ENCODE measurements around the gene CACNA2D3. TPM values are rescaled to one million over a fixed set of nuclear protein-coding genes. Genes with fewer than 3 reads are reported as not detected.

The CACNA2D3 gene
- total RNA-seq, 6 donors from 2014 or later: 2.9 to 16.8 (median 4.9) TPM

- Histone ChIP-seq H3K27ac (no peak overlapping the region), H3K4me3 (no peak overlapping the region), H3K9me3 (no peaks in the 10 kb centered on the region), H3K27me3 (no peaks in the 10 kb centered on the region), H3K36me3 (no peaks in the 10 kb centered on the region), H3K4me1 (no peaks in the 10 kb centered on the region)
- 56 to 76% methylated on average over 12 of the region's 12 CpGs for WGBS, 2 donors
- ATAC-seq (ENCODE audit: low FRiP score in 2 of 2) (no peak), DNase-seq (no peak)
- TF ChIP-seq POLR2AphosphoS5 (IDR thresholded peaks at IDR 0.05): no peak
Measured at GRCh38 chr3:54600441-54601204, 478.3 kb downstream of the CACNA2D3 start.

GRCh38 chr3:54604495-54604894 lies 482.1 kb downstream of the CACNA2D3 start:
- DNase-seq (no peak), ATAC-seq (ENCODE audit: low FRiP score in 2 of 2) (no peak)
- WGBS, 2 donors: 81 to 91% methylated on average over 4 of the region's 4 CpGs
- H3K27me3 ChIP-seq: no peaks in the 10 kb centered on the region
- no peaks in the 10 kb centered on the region for H3K9me3 ChIP-seq
- no peak overlapping the region for H3K4me3 ChIP-seq
- no peaks in the 10 kb centered on the region for H3K36me3 ChIP-seq
- H3K4me1 ChIP-seq: no peaks in the 10 kb centered on the region
- H3K27ac ChIP-seq: no peak overlapping the region
- no peak for TF ChIP-seq POLR2A (IDR thresholded peaks at IDR 0.05)
- no peak for TF ChIP-seq POLR2AphosphoS5 (IDR thresholded peaks at IDR 0.05)
- TF ChIP-seq CTCF (IDR thresholded peaks at IDR 0.05): no peak
- no peak for TF ChIP-seq EP300 (IDR thresholded peaks at IDR 0.05)

GRCh38 chr3:54608041-54608440 lies 485.7 kb downstream of the CACNA2D3 start:
- DNase-seq (no peak), ATAC-seq (ENCODE audit: low FRiP score in 2 of 2) (no peak)
- H3K27me3 ChIP-seq: no peaks in the 10 kb centered on the region
- no peaks in the 10 kb centered on the region for H3K9me3 ChIP-seq
- no peak overlapping the region for H3K4me3 ChIP-seq
- no peak overlapping the region for H3K27ac ChIP-seq
- H3K4me1 ChIP-seq: no peaks in the 10 kb centered on the region
- TF ChIP-seq POLR2A (IDR thresholded peaks at IDR 0.05) (no peak), EP300 (IDR thresholded peaks at IDR 0.05) (no peak), CTCF (IDR thresholded peaks at IDR 0.05) (no peak), POLR2AphosphoS5 (IDR thresholded peaks at IDR 0.05) (no peak)
- H3K36me3 ChIP-seq: no peaks in the 10 kb centered on the region

- H3K27me3 ChIP-seq: no peaks in the 10 kb centered on the region
- no peak for ATAC-seq (ENCODE audit: low FRiP score in 2 of 2)
- H3K9me3 ChIP-seq: no peaks in the 10 kb centered on the region
- no peak for DNase-seq
- no peaks in the 10 kb centered on the region for H3K36me3 ChIP-seq
- H3K4me3 ChIP-seq: no peak overlapping the region
- H3K4me1 ChIP-seq: no peaks in the 10 kb centered on the region
- WGBS, 2 donors: 82 to 89% methylated on average over 4 of the region's 4 CpGs
- TF ChIP-seq EP300 (IDR thresholded peaks at IDR 0.05): no peak
- TF ChIP-seq POLR2AphosphoS5 (IDR thresholded peaks at IDR 0.05): no peak
- no peak for TF ChIP-seq CTCF (IDR thresholded peaks at IDR 0.05)
- TF ChIP-seq POLR2A (IDR thresholded peaks at IDR 0.05): no peak
- H3K27ac ChIP-seq: no peak overlapping the region
Measured at GRCh38 chr3:54619053-54619452, 496.7 kb downstream of the CACNA2D3 start.

- WGBS, 2 donors: 72 to 79% methylated on average over 3 of the region's 3 CpGs
- Histone ChIP-seq H3K27me3 (no peaks in the 10 kb centered on the region), H3K9me3 (no peaks in the 10 kb centered on the region), H3K4me3 (no peak overlapping the region), H3K27ac (no peak overlapping the region), H3K36me3 (no peaks in the 10 kb centered on the region), H3K4me1 (no peaks in the 10 kb centered on the region)
- ATAC-seq (ENCODE audit: low FRiP score in 2 of 2) (no peak), DNase-seq (no peak)
- TF ChIP-seq POLR2A (IDR thresholded peaks at IDR 0.05) (no peak), CTCF (IDR thresholded peaks at IDR 0.05) (no peak), POLR2AphosphoS5 (IDR thresholded peaks at IDR 0.05) (no peak), EP300 (IDR thresholded peaks at IDR 0.05) (no peak)
Measured at GRCh38 chr3:54619531-54619930, 497.2 kb downstream of the CACNA2D3 start.

Measured in upper lobe of left lung (tissue), 6 donors.